ENCODE measurements around the gene KCNAB1. TPM values are rescaled to one million over a fixed set of nuclear protein-coding genes. Genes with fewer than 3 reads are reported as not detected.

The KCNAB1 gene
- total and polyA plus RNA-seq, 2 experiments from 2014 or later = 0.80 to 1.4 TPM

- no peak overlapping the region for H3K27ac ChIP-seq
Observed at GRCh38 chr3:156493887-156494286, 373.5 kb downstream of the KCNAB1 start.

GRCh38 chr3:156495816-156496215 lies 375.4 kb downstream of the KCNAB1 start:
- H3K9me3 ChIP-seq (ENCODE audit: low read depth) = no peaks in the 10 kb centered on the region
- DNase-seq (ENCODE audit: low spot score) = no peak
- H2AFZ ChIP-seq = no peak overlapping the region
- no peaks in the 10 kb centered on the region for H3K9me2 ChIP-seq (replicated peaks; ENCODE audit: insufficient read depth)
- WGBS (ENCODE audit: low lambda C conversion rate, missing lambda C conversion rate) = 100% methylated on average over 1 of the region's 1 CpG
- H3K27me3 ChIP-seq = no peaks in the 10 kb centered on the region
- no peaks in the 10 kb centered on the region for H3K36me3 ChIP-seq (replicated peaks; ENCODE audit: insufficient read depth, low read depth)
- H3K4me1 ChIP-seq (ENCODE audit: insufficient read depth) = no peaks in the 10 kb centered on the region
- no peak overlapping the region for H3K27ac ChIP-seq
- no peak overlapping the region for H3K4me2 ChIP-seq
- H4K20me1 ChIP-seq (ENCODE audit: insufficient read depth, poor library complexity, severe bottlenecking) = no peaks in the 10 kb centered on the region
- TF ChIP-seq EZH2 (IDR thresholded peaks at IDR 0.05; ENCODE audit: borderline replicate concordance) (no peak), EZH2phosphoT487 (IDR thresholded peaks at IDR 0.05; ENCODE audit: low read depth, severe bottlenecking, unreplicated experiment) (no peak), CTCF (IDR thresholded peaks at IDR 0.05; ENCODE audit: poor library complexity) (no peak)
- H3K79me2 ChIP-seq = no peaks in the 10 kb centered on the region
- H3K4me3 ChIP-seq = no peak overlapping the region

More at GRCh38 chr3:156493887-156494286, 373.5 kb downstream of the KCNAB1 start:
- no peak for DNase-seq (ENCODE audit: low spot score)
- H3K9me2 ChIP-seq (replicated peaks; ENCODE audit: insufficient read depth) = no peaks in the 10 kb centered on the region
- H3K4me2 ChIP-seq = no peak overlapping the region
- WGBS (ENCODE audit: low lambda C conversion rate, missing lambda C conversion rate) = 99% methylated on average over 3 of the region's 3 CpGs
- no peaks in the 10 kb centered on the region for H3K36me3 ChIP-seq (replicated peaks; ENCODE audit: insufficient read depth, low read depth)
- no peaks in the 10 kb centered on the region for H3K9me3 ChIP-seq (ENCODE audit: low read depth)
- no peaks in the 10 kb centered on the region for H3K79me2 ChIP-seq
- H2AFZ ChIP-seq = no peak overlapping the region
- H4K20me1 ChIP-seq (ENCODE audit: insufficient read depth, poor library complexity, severe bottlenecking) = no peaks in the 10 kb centered on the region
- TF ChIP-seq EZH2phosphoT487 (IDR thresholded peaks at IDR 0.05; ENCODE audit: low read depth, severe bottlenecking, unreplicated experiment) (no peak), EZH2 (IDR thresholded peaks at IDR 0.05; ENCODE audit: borderline replicate concordance) (no peak), CTCF (IDR thresholded peaks at IDR 0.05; ENCODE audit: poor library complexity) (no peak)
- no peaks in the 10 kb centered on the region for H3K27me3 ChIP-seq
- no peaks in the 10 kb centered on the region for H3K4me1 ChIP-seq (ENCODE audit: insufficient read depth)
- H3K4me3 ChIP-seq = no peak overlapping the region

- H3K27ac ChIP-seq = no peak overlapping the region
- no peak overlapping the region for H3K4me3 ChIP-seq
- no peak overlapping the region for H2AFZ ChIP-seq
- 84% methylated on average over 1 of the region's 1 CpG for WGBS (ENCODE audit: low lambda C conversion rate, missing lambda C conversion rate)
- no peak overlapping the region for H3K4me2 ChIP-seq
- DNase-seq (ENCODE audit: low spot score) = no peak
- H3K9me3 ChIP-seq (ENCODE audit: low read depth) = no peaks in the 10 kb centered on the region
- no peaks in the 10 kb centered on the region for H3K79me2 ChIP-seq
- no peaks in the 10 kb centered on the region for H3K4me1 ChIP-seq (ENCODE audit: insufficient read depth)
- no peaks in the 10 kb centered on the region for H3K36me3 ChIP-seq (replicated peaks; ENCODE audit: insufficient read depth, low read depth)
- no peaks in the 10 kb centered on the region for H3K9me2 ChIP-seq (replicated peaks; ENCODE audit: insufficient read depth)
- no peaks in the 10 kb centered on the region for H3K27me3 ChIP-seq
- no peaks in the 10 kb centered on the region for H4K20me1 ChIP-seq (ENCODE audit: insufficient read depth, poor library complexity, severe bottlenecking)
- TF ChIP-seq EZH2phosphoT487 (IDR thresholded peaks at IDR 0.05; ENCODE audit: low read depth, severe bottlenecking, unreplicated experiment) (no peak), CTCF (IDR thresholded peaks at IDR 0.05; ENCODE audit: poor library complexity) (no peak)
Observed at GRCh38 chr3:156497326-156497725, 376.9 kb downstream of the KCNAB1 start.

- Histone ChIP-seq H3K9me3 (ENCODE audit: low read depth) (no peaks in the 10 kb centered on the region), H3K4me2 (no peak overlapping the region), H3K27ac (no peak overlapping the region), H3K27me3 (no peaks in the 10 kb centered on the region), H3K36me3 (replicated peaks; ENCODE audit: insufficient read depth, low read depth) (no peaks in the 10 kb centered on the region), H3K9me2 (replicated peaks; ENCODE audit: insufficient read depth) (no peaks in the 10 kb centered on the region), H3K4me3 (no peak overlapping the region), H3K4me1 (ENCODE audit: insufficient read depth) (no peaks in the 10 kb centered on the region), H2AFZ (no peak overlapping the region), H4K20me1 (ENCODE audit: insufficient read depth, poor library complexity, severe bottlenecking) (no peaks in the 10 kb centered on the region), H3K79me2 (no peaks in the 10 kb centered on the region)
- TF ChIP-seq EZH2 (IDR thresholded peaks at IDR 0.05; ENCODE audit: borderline replicate concordance) (no peak), EZH2phosphoT487 (IDR thresholded peaks at IDR 0.05; ENCODE audit: low read depth, severe bottlenecking, unreplicated experiment) (no peak), CTCF (IDR thresholded peaks at IDR 0.05; ENCODE audit: poor library complexity) (no peak)
- no peak for DNase-seq (ENCODE audit: low spot score)
- WGBS (ENCODE audit: low lambda C conversion rate, missing lambda C conversion rate) = 91% methylated on average over 5 of the region's 5 CpGs
Observed at GRCh38 chr3:156498307-156498706, 377.9 kb downstream of the KCNAB1 start.

Measured in hepatocyte (in vitro differentiated cells).